HL-60 (cell line): ENCODE data around the gene DNAH6.

ENCODE experiments used
- CTCF ChIP-seq: IDR thresholded peaks from one replicate; pipeline ENCODE4 v1.5.1; 2011; ENCODE audit warnings: low read length, control low read depth, inconsistent platforms; ENCODE audit not compliant: insufficient read depth
- GABPA ChIP-seq: IDR thresholded peaks from 2 replicates; pipeline ENCODE4 v1.6.1; 2012; ENCODE audit warnings: low read depth

GRCh38 chr2:84838434-84839145 lies 322.3 kb downstream of the DNAH6 start:
- TF ChIP-seq CTCF (no peak), GABPA (no peak)
